Fibroblast of lung (primary cell): ENCODE data around the gene ZNF611. TPM values are rescaled to one million over a fixed set of nuclear protein-coding genes. Genes with fewer than 3 reads are reported as not detected.
"Not testable (repeated sequence)": the region's sequence is repeated elsewhere in the genome, so short reads cannot be mapped to it uniquely, and the experiment has no call there.

Experiments used
- DNase-seq, 2 donors: peaks; one replicate each; pipeline versions ENCODE4 v3.0.0 to v3.0.0-alpha.2; 2010; ENCODE audit warnings: low read depth in 2 of 2
- H2AFZ ChIP-seq: 2 replicates; pipeline ENCODE4 v1.5.1; 2012; ENCODE audit warnings: low read length, control low read depth, inconsistent platforms
- H3K27ac ChIP-seq: 2 replicates; pipeline ENCODE4 v1.5.1; 2011; ENCODE audit warnings: low read length, control low read depth; ENCODE audit not compliant: insufficient read depth
- H3K27me3 ChIP-seq: 2 replicates; pipeline ENCODE4 v1.5.1; 2011; ENCODE audit warnings: mild to moderate bottlenecking, low read length; ENCODE audit not compliant: control insufficient read depth, insufficient read depth
- H3K36me3 ChIP-seq: 2 replicates; pipeline ENCODE4 v1.5.1; 2011; ENCODE audit warnings: low read length; ENCODE audit not compliant: control insufficient read depth, insufficient read depth
- H3K4me1 ChIP-seq: 2 replicates; pipeline ENCODE4 v1.5.1; 2011; ENCODE audit warnings: low read length; ENCODE audit not compliant: control insufficient read depth, insufficient read depth; ENCODE audit errors: extremely low read depth
- H3K4me2 ChIP-seq: 2 replicates; pipeline ENCODE4 v1.5.1; 2011; ENCODE audit warnings: low read length, control low read depth; ENCODE audit not compliant: insufficient read depth; ENCODE audit errors: extremely low read depth
- H3K4me3 ChIP-seq, 4 experiments: fragments of 200-600 bp in 1 of 4; sonication (generic) in 1 of 4; replicated peaks in 1 of 4; 2 replicates each; pipeline ENCODE4 v1.5.1; 2011 to 2016; ENCODE audit warnings: low read length in 4 of 4, low read depth in 3 of 4, mild to moderate bottlenecking in 3 of 4, control low read depth in 2 of 4, inconsistent platforms in 1 of 4, mixed read lengths in 1 of 4; ENCODE audit not compliant: insufficient read depth in 1 of 4; ENCODE audit errors: control extremely low read depth in 1 of 4
- H3K79me2 ChIP-seq: 2 replicates; pipeline ENCODE4 v1.5.1; 2012; ENCODE audit warnings: mild to moderate bottlenecking, low read length, inconsistent platforms; ENCODE audit not compliant: control insufficient read depth, insufficient read depth
- H3K9ac ChIP-seq: 2 replicates; pipeline ENCODE4 v1.5.1; 2011; ENCODE audit warnings: mild to moderate bottlenecking, low read length, control low read depth; ENCODE audit not compliant: insufficient read depth
- H3K9me3 ChIP-seq: 2 replicates; pipeline ENCODE4 v1.5.1; 2012; ENCODE audit warnings: low read depth, low read length; ENCODE audit not compliant: control insufficient read depth, insufficient read depth
- H4K20me1 ChIP-seq: 2 replicates; pipeline ENCODE4 v1.5.1; 2011; ENCODE audit warnings: low read length; ENCODE audit not compliant: control insufficient read depth, insufficient read depth; ENCODE audit errors: extremely low read depth
- CTCF ChIP-seq, 2 donors: IDR thresholded peaks in 1 of 2; conservative IDR thresholded peaks in 1 of 2; 1 replicate in 1 of 2; 2 replicates in 1 of 2; pipeline ENCODE4 v1.5.1; 2011 to 2012; ENCODE audit warnings: low read length in 2 of 2, control low read depth in 1 of 2, inconsistent platforms in 1 of 2, low read depth in 1 of 2, mild to moderate bottlenecking in 1 of 2
- EZH2 ChIP-seq: IDR thresholded peaks from 2 replicates; pipeline ENCODE4 v1.5.1; 2012; ENCODE audit warnings: low read length, control low read depth, mild to moderate bottlenecking; ENCODE audit errors: missing control alignments
- polyA plus RNA-seq, 2 donors: library from polyadenylated mRNA; depleted of rRNA in 1 of 2; stranded (reverse) in 1 of 2; unstranded in 1 of 2; fragments of >200 nt; gene quantifications; 2 replicates each; pipeline ENCODE4 v1.2.1, GENCODE V29; 2011 to 2012; ENCODE audit warnings: missing spikeins in 1 of 2
- total RNA-seq: library from RNA; depleted of rRNA; stranded (reverse); fragments of >200 nt; gene quantifications from 2 replicates; pipeline ENCODE4 v1.2.1, GENCODE V29; 2014

The ZNF611 gene
- total and polyA plus RNA-seq, 2 donors (not counting 1 experiment from before 2014, with no cell fraction given), result 6.9 to 14.5 TPM

GRCh38 chr19:52713051-52713450 lies 21.8 kb downstream of the ZNF611 start:
- H4K20me1 ChIP-seq, H3K27me3 ChIP-seq, H3K27ac ChIP-seq, DNase-seq, H3K79me2 ChIP-seq, H3K36me3 ChIP-seq, H2AFZ ChIP-seq, H3K4me3 ChIP-seq, H3K9ac ChIP-seq, H3K9me3 ChIP-seq, H3K4me1 ChIP-seq, H3K4me2 ChIP-seq: not testable (repeated sequence)

GRCh38 chr19:52711661-52712060 lies 23.2 kb downstream of the ZNF611 start:
- not testable (repeated sequence) for H2AFZ ChIP-seq, DNase-seq, H3K4me3 ChIP-seq, H3K9me3 ChIP-seq, H3K27me3 ChIP-seq, H4K20me1 ChIP-seq, H3K9ac ChIP-seq, H3K27ac ChIP-seq, H3K79me2 ChIP-seq, H3K4me1 ChIP-seq, H3K36me3 ChIP-seq, H3K4me2 ChIP-seq

- no peaks in the 10 kb centered on the region for H4K20me1 ChIP-seq
- no peak for TF ChIP-seq EZH2
- no peak for TF ChIP-seq CTCF (conservative IDR thresholded peaks at IDR 0.05 in 1 of 2, IDR thresholded peaks at IDR 0.05 in 1 of 2; ENCODE audit: low read depth in 1 of 2, low read length in 2 of 2)
- H3K9me3 ChIP-seq, result peaks cover 2% of the 10 kb centered on the region
- H3K27me3 ChIP-seq, result no peaks in the 10 kb centered on the region
- H3K27ac ChIP-seq, result no peak overlapping the region
- H3K79me2 ChIP-seq, result no peaks in the 10 kb centered on the region
- DNase-seq, result no peak
- H3K4me3 ChIP-seq, result no peak overlapping the region
- no peaks in the 10 kb centered on the region for H3K4me1 ChIP-seq
- H3K4me2 ChIP-seq, result no peak overlapping the region
- no peak overlapping the region for H2AFZ ChIP-seq
- H3K9ac ChIP-seq, result no peak overlapping the region
- no peaks in the 10 kb centered on the region for H3K36me3 ChIP-seq
These were observed 24.3 kb downstream of the ZNF611 start for GRCh38 chr19:52710538-52710937.

GRCh38 chr19:52705615-52706014 lies 29.2 kb downstream of the ZNF611 start:
- not testable (repeated sequence) for H3K4me3 ChIP-seq, H3K27me3 ChIP-seq, H3K9ac ChIP-seq, H3K79me2 ChIP-seq, H4K20me1 ChIP-seq, H3K36me3 ChIP-seq, H3K9me3 ChIP-seq, H3K27ac ChIP-seq, DNase-seq, H3K4me1 ChIP-seq, H3K4me2 ChIP-seq, H2AFZ ChIP-seq
